ENCODE data around the gene CNTN4.
"Not testable (repeated sequence)": the region's sequence is repeated elsewhere in the genome, so short reads cannot be mapped to it uniquely, and the experiment has no call there.

The CNTN4 gene

GRCh38 chr3:2713923-2714322, 615.3 kb downstream of the CNTN4 start:
- peak; percentile 2 to 36 for DNase-seq

- DNase-seq: no peak
Measured at GRCh38 chr3:2714834-2715233, 616.2 kb downstream of the CNTN4 start.

GRCh38 chr3:2727101-2727500, 628.4 kb downstream of the CNTN4 start:
- no peak for DNase-seq

DNA sequence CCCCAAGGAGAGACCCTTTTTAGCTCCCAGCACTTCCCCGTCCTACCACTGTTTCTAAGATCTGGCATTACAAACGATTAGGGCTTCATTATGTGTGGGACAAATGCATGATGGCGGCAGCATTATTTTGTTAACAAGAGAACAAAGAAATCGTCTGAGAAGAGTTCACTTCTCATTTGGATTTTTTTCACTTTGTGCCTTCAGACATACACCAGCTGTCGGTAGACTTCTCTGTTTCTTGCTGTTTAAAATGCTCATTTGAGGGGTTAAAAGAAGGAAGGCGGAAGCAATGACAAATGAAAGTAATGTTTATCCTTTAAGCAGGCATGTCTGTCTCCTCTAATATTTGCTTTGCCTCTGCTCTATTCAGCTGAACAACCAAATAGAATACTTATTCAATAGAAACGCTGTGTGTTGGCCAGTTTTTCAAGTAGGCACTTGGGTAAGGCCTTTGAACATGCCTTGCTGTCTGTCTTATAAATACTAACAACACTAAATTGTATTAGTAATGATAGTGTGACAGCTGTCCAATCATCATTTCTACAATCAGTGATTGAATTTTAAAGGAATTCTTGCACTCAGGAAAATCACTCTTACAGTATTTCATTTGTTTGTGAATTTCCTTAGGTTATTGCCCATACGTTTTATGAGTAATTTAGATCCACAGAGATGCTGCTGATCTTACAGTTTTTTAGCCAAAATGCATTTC, 629.1 kb downstream of the CNTN4 start:
- no peak for DNase-seq

- no peak for DNase-seq
Measured at GRCh38 chr3:2731843-2732242, 633.2 kb downstream of the CNTN4 start.

DNA sequence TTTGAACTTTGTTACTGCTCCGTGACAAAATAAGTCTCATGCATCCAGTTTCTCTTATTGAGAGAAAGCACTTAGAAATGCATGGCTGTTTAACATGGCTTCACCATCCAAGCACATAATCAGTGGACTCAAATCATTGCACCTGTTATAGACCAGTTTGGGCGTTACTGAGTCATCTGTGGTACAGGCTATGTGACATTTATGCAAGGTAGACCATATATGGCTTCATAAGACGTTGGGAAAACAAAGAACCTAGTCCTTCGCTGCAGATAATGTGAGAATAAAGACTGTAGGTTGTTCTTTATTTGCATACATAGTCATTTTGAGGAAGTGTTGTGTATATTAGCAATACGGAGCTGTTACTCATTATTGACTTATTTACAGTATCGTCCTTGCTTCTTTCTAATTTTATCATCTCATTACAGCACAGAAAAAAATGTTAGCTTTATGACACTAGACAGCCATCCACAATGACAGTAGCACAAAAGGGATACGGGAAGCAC, 636.8 kb downstream of the CNTN4 start:
- no peak for DNase-seq

- no peak for DNase-seq
Measured at GRCh38 chr3:2741516-2741915, 642.9 kb downstream of the CNTN4 start.

DNA sequence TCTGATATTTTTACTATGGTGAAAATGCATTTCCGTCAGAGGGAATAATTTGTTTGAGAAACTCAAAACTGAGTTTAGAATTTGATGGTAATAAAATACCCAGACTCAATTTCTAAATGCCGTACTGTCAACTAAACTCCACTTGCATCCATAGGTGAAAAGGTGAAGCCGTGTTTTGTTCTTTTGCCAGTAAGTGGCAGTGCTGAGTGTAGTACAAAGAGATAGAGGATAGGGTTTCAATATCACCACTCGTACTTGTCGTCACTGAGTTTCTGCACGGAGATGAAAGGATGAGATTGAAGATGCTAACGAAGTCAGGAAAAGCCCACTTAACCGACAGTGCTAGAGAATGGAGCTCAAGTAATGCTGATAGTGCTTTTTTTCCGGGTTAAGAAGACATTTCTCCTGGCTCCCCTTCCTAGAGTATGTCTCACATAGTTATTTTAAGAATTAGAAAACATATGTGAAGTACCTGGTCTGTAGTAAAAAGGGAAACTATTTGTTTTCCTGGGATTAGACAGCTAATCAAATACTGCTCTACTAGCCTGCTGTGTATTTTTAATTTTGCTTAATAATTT, 666.4 kb downstream of the CNTN4 start:
- peak; percentile 3 to 19 for DNase-seq

- no peak for DNase-seq
Measured at GRCh38 chr3:2770451-2770850, 671.8 kb downstream of the CNTN4 start.

- no peak for DNase-seq
Measured at GRCh38 chr3:2771193-2771592, 672.5 kb downstream of the CNTN4 start.

DNA sequence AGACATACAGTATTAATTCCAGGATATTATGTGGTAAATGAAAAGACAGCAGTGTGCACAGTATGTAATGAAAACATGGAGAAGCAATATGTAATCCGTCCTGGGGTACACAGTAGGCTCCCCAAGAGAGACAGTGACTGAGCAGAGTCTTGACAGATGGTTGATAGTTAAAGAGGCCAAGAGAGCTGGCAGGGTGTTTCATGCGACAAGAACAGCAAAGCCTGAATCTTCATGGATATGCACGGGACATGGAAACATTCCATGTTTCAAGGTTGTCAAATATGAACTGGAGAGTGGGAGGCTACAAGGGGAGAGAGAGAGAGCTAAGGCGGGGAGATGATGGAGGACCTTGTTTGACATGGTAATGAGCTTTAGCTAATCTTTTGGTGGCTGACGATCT, 673.1 kb downstream of the CNTN4 start:
- DNase-seq: no peak

GRCh38 chr3:2772803-2773202, 674.1 kb downstream of the CNTN4 start:
- DNase-seq: no peak

DNA sequence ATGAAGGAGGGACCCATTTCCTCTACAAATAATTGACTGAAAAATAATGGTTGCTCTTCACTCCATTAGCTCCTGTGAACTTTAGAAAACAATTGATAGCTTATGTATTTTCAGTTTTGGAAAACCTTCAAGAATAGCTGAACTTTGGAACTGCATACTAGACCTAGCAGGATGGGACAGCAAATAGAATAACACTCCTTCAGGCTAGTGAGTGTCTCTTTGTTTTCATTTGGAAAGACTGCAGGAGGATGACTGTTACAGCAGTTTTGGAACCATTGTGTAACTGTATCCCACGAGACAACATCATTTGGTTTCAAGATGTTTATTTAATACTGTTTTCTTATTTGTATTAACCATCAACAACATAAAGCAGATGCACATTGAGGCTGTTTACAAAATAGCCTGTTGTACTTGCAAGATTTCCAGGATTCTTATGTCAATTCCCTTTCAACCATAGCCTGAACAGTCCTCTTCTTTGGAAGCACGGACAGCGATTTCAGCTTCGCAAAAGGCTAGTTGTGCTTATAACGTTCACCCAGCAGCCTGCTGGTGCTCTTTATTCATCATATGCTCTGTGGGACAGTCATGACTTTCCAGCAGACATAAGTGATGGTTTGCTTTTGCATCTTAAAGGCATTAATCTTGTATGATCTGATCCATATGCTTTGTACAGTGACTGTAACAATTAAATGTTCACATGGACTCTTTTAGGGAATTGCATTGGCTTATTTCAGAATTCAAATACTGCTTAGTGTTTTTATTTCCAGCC, 676.0 kb downstream of the CNTN4 start:
- DNase-seq: no peak

DNA sequence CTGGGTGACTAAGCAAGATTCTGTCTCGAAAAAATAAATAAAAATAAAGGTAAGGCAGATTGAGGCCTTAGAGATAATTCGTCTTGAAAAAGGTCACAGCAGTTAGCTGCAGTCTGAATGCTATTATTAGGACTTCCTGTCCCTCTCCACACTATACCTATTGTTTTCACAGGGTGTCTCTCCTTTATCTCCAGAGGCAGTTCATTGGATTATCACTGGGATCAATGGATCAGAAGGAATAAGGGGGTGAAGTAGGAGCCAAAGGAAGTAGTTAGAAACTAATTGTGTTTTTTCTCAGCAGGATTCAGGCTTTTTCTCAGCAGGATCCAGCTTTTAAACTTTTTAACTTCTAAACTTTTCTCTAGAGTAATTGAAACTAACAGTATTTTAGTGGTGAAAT, 684.6 kb downstream of the CNTN4 start:
- no peak for DNase-seq

- no peak for DNase-seq
Measured at GRCh38 chr3:2784627-2785026, 686.0 kb downstream of the CNTN4 start.

DNA sequence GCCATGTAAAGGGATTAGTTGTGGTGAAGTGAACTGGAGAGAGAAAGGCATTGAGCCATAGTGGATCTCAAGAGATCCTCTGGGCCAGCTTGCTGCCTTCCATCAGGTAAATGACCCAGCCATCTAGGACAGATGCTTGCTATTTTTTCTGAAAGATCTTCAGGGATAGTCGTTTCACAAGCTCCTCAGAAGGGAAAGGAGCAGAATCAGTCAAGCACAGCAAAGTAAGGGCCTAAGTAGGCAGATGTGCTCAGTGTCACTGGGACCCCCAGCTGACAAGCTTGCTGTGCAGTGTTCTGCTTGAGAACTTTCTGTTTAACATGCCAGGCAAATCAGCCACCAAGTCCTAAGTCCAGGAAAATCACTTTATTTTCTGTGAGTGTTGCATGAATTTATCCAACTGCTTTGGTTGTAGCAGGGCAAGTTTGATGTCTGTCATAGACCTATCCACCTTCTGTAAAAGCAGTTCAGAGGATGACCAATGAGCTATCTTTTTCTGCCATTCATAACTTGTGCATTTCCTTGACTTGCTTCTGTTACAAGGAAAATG, 691.7 kb downstream of the CNTN4 start:
- no peak for DNase-seq

GRCh38 chr3:2792432-2792831, 693.8 kb downstream of the CNTN4 start:
- DNase-seq: no peak

DNA sequence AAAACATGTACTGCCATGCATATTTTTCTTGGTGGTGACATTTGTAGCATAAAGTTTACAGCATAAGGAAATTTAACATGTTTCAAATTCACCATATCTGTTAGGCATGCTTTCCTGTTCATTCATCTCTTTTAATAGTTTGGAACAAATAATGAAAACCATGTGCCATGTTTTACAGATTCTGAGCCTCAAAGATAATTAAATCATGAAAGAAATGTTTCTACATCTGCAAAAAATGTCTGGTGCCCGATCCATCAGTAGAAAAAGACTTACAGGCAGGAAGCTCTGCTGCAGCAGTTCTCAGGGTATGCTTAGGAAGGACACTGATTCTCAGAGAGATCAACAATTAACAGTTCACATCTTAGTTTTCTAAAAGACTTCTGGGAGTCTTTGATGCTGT, 695.3 kb downstream of the CNTN4 start:
- DNase-seq: no peak

- no peak for DNase-seq
Measured at GRCh38 chr3:2802429-2802828, 703.8 kb downstream of the CNTN4 start.

GRCh38 chr3:2807514-2807913, 708.8 kb downstream of the CNTN4 start:
- DNase-seq: no peak

- DNase-seq: no peak
Measured at GRCh38 chr3:2810723-2811122, 712.1 kb downstream of the CNTN4 start.

DNA sequence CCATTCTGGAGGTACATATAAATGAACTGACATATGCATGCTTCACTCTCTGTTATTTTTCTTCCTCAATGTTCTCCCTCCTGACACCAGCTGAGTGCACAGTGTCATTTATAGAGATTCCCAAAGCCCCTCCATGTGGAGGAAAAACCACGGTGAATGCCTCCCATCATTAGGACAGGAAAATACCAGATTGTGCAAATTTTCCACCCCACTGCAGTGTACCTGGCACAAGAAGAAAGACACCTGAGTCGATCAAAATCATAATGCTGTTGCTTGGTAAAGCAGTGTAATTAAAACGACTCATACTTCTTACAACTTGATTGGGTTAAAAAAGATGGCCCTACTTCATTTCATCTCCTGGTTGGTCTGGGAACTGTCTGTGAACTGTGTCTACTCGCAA, 720.9 kb downstream of the CNTN4 start:
- no peak for DNase-seq

GRCh38 chr3:2820982-2821381, 722.3 kb downstream of the CNTN4 start:
- DNase-seq: not testable (repeated sequence)

DNA sequence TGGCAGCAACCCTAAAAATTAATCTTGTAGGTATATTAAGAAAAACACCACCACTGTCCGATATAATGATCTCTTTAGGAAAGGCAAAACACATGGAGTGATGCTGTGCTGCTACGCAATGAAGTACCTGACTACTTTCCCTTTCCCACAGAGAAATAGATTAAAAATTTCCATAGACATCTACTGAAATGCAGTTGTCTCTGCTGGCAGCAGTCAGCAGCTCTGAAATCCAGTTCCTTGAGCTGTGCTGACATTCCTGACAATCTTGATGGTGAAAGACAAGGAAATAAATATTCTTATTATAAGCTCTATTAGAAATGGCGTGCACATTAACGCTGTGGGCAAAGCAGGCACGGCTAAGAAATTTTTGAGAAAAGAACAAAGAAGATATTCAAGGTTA, 723.9 kb downstream of the CNTN4 start:
- DNase-seq: no peak
